Lower leg skin (tissue), 3 donors: ENCODE results near the gene GNG10.

Source experiments
- CTCF ChIP-seq, 3 donors: fragments of 450-650 bp; IDR thresholded peaks; one replicate each; pipeline ENCODE4 v1.5.1; 2016; ENCODE audit warnings: antibody characterized with exemption in 3 of 3, mild to moderate bottlenecking in 3 of 3, moderate library complexity in 2 of 3
- POLR2A ChIP-seq, 2 donors: fragments of 450-650 bp; IDR thresholded peaks; one replicate each; pipeline ENCODE4 v1.6.1; 2016 to 2017; ENCODE audit warnings: antibody characterized with exemption in 2 of 2, mild to moderate bottlenecking in 1 of 2, moderate library complexity in 1 of 2

GRCh38 chr9:111700776-111701175, 39.4 kb downstream of the GNG10 start:
- TF ChIP-seq CTCF (IDR thresholded peaks at IDR 0.05) (no peak), POLR2A (IDR thresholded peaks at IDR 0.05) (no peak)
